Heart left ventricle (tissue), 13 donors: Measurements from ENCODE around the gene GLYAT.

Experiments used
- POLR2A ChIP-seq, 2 donors: fragments of 450-650 bp; IDR thresholded peaks; one replicate each; pipeline ENCODE4 v1.6.1; 2017; ENCODE audit warnings: antibody characterized with exemption in 2 of 2, mild to moderate bottlenecking in 2 of 2, moderate library complexity in 2 of 2
- TF ChIP-seq, protein P1 (sequence below), 12 donors: fragments of 200-600 bp; sonication (generic) in 4 of 12; IDR thresholded peaks; one replicate each; pipeline versions ENCODE4 v1.5.0 to v1.8.0; 2018 to 2022; ENCODE audit warnings: antibody characterized with exemption in 12 of 12, mild to moderate bottlenecking in 5 of 12
- donor health status: ischemic (EF 13 %, LVEDD 7.1; RV severe dilation, severe dysfunction).
- donor health status: DM: no; HTN: yes; CAD: no.
- donor health status: DM: no; HTN: no; CAD: no.
- donor health status: ischemic (EF 25% LVEDD 6.9; RV normal size, moderate dysfunction).
- donor health status: ischemic (EF 25% LVEDD 5.7; RV mildly dilated, moderate dysfunction).
- donor health status: ischemic (EF 35%, LVEDD 5.7; RV mildly dilated, moderate dysfunction).
- donor health status: nonischemic (EF 11% LVEDD 7.7; RV severe dilation, severe dysfunction).
- donor health status: DM: yes; HTN: yes; CAD: no.
- donor health status: PGD.
- donor health status: ischemic (EF 29% LVEDD 5.4; RV normal size, mild dysfunction).
- donor health status: nonischemic (EF 23%, LVEDD 6.1; RV moderate dilation, normal function).

DNA sequence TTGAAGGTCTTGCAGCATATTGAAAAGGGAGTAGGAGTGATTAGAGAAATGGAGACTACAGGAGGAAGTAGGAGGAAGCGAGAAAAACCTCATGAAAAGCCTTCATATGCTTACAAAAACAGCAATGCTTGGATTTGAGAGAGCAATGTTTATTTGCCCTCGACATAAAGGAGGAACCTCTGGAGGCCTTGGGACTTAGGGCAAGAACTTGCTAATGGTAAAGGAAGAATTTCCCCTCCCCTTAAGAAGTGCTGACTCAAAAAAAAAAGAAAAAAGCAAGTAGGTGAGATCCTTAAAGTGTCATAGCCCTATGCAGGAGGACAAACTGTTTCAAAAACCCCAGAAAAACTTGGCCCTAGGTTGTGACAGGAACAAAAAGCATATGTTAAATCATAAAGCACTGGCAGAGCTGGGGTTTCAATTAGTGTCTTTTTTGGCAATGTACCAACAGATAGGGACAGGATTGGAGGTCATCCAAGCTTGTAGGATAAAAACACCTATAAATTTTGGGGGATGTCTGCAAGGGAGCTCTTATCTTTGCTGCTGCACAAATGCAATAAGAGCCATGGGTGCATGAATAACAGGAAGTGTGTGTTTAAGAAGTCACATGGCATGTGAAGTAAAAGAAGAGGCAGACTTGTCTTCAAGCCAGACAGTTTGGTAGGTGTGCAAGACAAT lies 4.9 kb downstream of the GLYAT start:
- TF ChIP-seq, protein P1, sequence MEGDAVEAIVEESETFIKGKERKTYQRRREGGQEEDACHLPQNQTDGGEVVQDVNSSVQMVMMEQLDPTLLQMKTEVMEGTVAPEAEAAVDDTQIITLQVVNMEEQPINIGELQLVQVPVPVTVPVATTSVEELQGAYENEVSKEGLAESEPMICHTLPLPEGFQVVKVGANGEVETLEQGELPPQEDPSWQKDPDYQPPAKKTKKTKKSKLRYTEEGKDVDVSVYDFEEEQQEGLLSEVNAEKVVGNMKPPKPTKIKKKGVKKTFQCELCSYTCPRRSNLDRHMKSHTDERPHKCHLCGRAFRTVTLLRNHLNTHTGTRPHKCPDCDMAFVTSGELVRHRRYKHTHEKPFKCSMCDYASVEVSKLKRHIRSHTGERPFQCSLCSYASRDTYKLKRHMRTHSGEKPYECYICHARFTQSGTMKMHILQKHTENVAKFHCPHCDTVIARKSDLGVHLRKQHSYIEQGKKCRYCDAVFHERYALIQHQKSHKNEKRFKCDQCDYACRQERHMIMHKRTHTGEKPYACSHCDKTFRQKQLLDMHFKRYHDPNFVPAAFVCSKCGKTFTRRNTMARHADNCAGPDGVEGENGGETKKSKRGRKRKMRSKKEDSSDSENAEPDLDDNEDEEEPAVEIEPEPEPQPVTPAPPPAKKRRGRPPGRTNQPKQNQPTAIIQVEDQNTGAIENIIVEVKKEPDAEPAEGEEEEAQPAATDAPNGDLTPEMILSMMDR (IDR thresholded peaks at IDR 0.05), result no peak
- TF ChIP-seq POLR2A (IDR thresholded peaks at IDR 0.05), result no peak
